Fibroblast of skin of left quadriceps (primary cell): Measurements from ENCODE around the gene PPP3CA.

Experiments
- DNase-seq, 2 experiments: peaks; one replicate each; pipeline ENCODE4 v3.0.0-alpha.2; 2013; ENCODE audit warnings: low read depth in 2 of 2

PPP3CA gene

GRCh38 chr4:101331017-101331416 lies 16.3 kb downstream of the PPP3CA start:
- DNase-seq, result no peak

- DNase-seq, result no peak
These were observed 17.7 kb downstream of the PPP3CA start for GRCh38 chr4:101329592-101329991.

GRCh38 chr4:101328063-101328602 lies 19.2 kb downstream of the PPP3CA start:
- no peak for DNase-seq

- no peak for DNase-seq
These were observed 20.8 kb downstream of the PPP3CA start for GRCh38 chr4:101326576-101326975.

- DNase-seq, result no peak
These were observed 24.6 kb downstream of the PPP3CA start for GRCh38 chr4:101322743-101323142.

GRCh38 chr4:101321481-101322042 lies 25.8 kb downstream of the PPP3CA start:
- no peak for DNase-seq

GRCh38 chr4:101315786-101316185 lies 31.5 kb downstream of the PPP3CA start:
- DNase-seq, result no peak

GRCh38 chr4:101315041-101315440 lies 32.3 kb downstream of the PPP3CA start:
- no peak for DNase-seq

- DNase-seq, result no peak
These were observed 37.4 kb downstream of the PPP3CA start for GRCh38 chr4:101309925-101310324.

- DNase-seq, result no peak
These were observed 39.4 kb downstream of the PPP3CA start for GRCh38 chr4:101307899-101308298.

- no peak for DNase-seq
These were observed 40.3 kb downstream of the PPP3CA start for GRCh38 chr4:101306764-101307615.

GRCh38 chr4:101306225-101306624 lies 41.1 kb downstream of the PPP3CA start:
- no peak for DNase-seq

- DNase-seq, result no peak
These were observed 42.4 kb downstream of the PPP3CA start for GRCh38 chr4:101304916-101305315.

- DNase-seq, result no peak
These were observed 47.3 kb downstream of the PPP3CA start for GRCh38 chr4:101299899-101300540.

- no peak for DNase-seq
These were observed 48.3 kb downstream of the PPP3CA start for GRCh38 chr4:101299021-101299420.

- DNase-seq, result no peak
These were observed 51.6 kb downstream of the PPP3CA start for GRCh38 chr4:101295691-101296090.

- DNase-seq, result no peak
These were observed 52.7 kb downstream of the PPP3CA start for GRCh38 chr4:101294597-101294996.

- DNase-seq, result no peak
These were observed 54.4 kb downstream of the PPP3CA start for GRCh38 chr4:101292901-101293300.

- no peak for DNase-seq
These were observed 55.1 kb downstream of the PPP3CA start for GRCh38 chr4:101292214-101292613.

- DNase-seq, result no peak
These were observed 56.1 kb downstream of the PPP3CA start for GRCh38 chr4:101291198-101291597.

GRCh38 chr4:101290654-101291053 lies 56.7 kb downstream of the PPP3CA start:
- DNase-seq, result no peak

GRCh38 chr4:101289306-101289705 lies 58.0 kb downstream of the PPP3CA start:
- no peak for DNase-seq
